Smooth muscle cell (in vitro differentiated cells): ENCODE measurements around the gene RASIP1. TPM values are rescaled to one million over a fixed set of nuclear protein-coding genes. Genes with fewer than 3 reads are reported as not detected.
"Not testable (repeated sequence)": the region's sequence is repeated elsewhere in the genome, so short reads cannot be mapped to it uniquely, and the experiment has no call there.

Experiments used
- DNase-seq: peaks from one replicate; lab custom pipeline; 2025; ENCODE audit not compliant: unreplicated experiment; lab: John Stamatoyannopoulos, UW
- H2AFZ ChIP-seq: fragments of 200-600 bp; sonication (generic); 2 replicates; pipeline ENCODE4 v1.6.0; 2016; ENCODE audit warnings: antibody characterized with exemption, low read depth, mild to moderate bottlenecking
- H3F3A ChIP-seq: fragments of 200-600 bp; sonication (generic); 2 replicates; pipeline ENCODE4 v1.6.0; 2017; ENCODE audit warnings: antibody characterized with exemption, low read depth
- H3K27ac ChIP-seq: fragments of 200-600 bp; sonication (generic); 2 replicates; pipeline ENCODE4 v1.5.1; 2016; ENCODE audit warnings: low read depth, mild to moderate bottlenecking
- H3K27me3 ChIP-seq: fragments of 200-600 bp; sonication (generic); 2 replicates; pipeline ENCODE4 v1.6.1; 2016; ENCODE audit warnings: low read depth, mild to moderate bottlenecking
- H3K36me3 ChIP-seq: fragments of 200-600 bp; sonication (generic); 2 replicates; pipeline ENCODE4 v1.5.1; 2016; ENCODE audit warnings: low read depth
- H3K4me1 ChIP-seq: fragments of 200-600 bp; sonication (generic); 2 replicates; pipeline ENCODE4 v1.5.1; 2016; ENCODE audit warnings: low read depth
- H3K4me2 ChIP-seq: fragments of 200-600 bp; sonication (generic); 2 replicates; pipeline ENCODE4 v1.6.0; 2016; ENCODE audit warnings: mild to moderate bottlenecking
- H3K4me3 ChIP-seq: fragments of 200-600 bp; sonication (generic); 2 replicates; pipeline ENCODE4 v1.5.1; 2016; ENCODE audit warnings: mild to moderate bottlenecking
- H3K79me2 ChIP-seq: fragments of 200-600 bp; sonication (generic); 2 replicates; pipeline ENCODE4 v1.6.0; 2016; ENCODE audit warnings: low read depth, mild to moderate bottlenecking
- H3K9ac ChIP-seq: fragments of 200-600 bp; sonication (generic); 2 replicates; pipeline ENCODE4 v1.6.0; 2016; ENCODE audit warnings: low read depth
- H3K9me3 ChIP-seq: fragments of 200-600 bp; sonication (generic); replicated peaks from 2 replicates; pipeline ENCODE4 v1.5.1; 2016; ENCODE audit warnings: low read depth
- H4K20me1 ChIP-seq: fragments of 200-600 bp; sonication (generic); 2 replicates; pipeline ENCODE4 v1.6.0; 2016; ENCODE audit warnings: low read depth
- CTCF ChIP-seq: fragments of 200-600 bp; sonication (generic); IDR thresholded peaks from 2 replicates; pipeline ENCODE4 v1.5.1; 2017; ENCODE audit warnings: borderline replicate concordance, mild to moderate bottlenecking, antibody characterized with exemption; ENCODE audit not compliant: insufficient read depth, poor library complexity, severe bottlenecking
- WGBS: methylation state at CpG from one replicate; pipeline ENCODE4 v1.1.7; 2016; ENCODE audit warnings: low lambda C conversion rate; 5-methylcytosine and 5-hydroxymethylcytosine counted together
- polyA plus RNA-seq: library from polyadenylated mRNA; unstranded; fragments of >200 nt; fragmentation: Nextera tagmentation; extraction: Ambion mirVana; gene quantifications from 2 replicates; pipeline ENCODE4 v1.2.1, GENCODE V29; 2016
- total RNA-seq: library from RNA; depleted of rRNA; stranded (reverse); fragments of >200 nt; gene quantifications from 2 replicates; pipeline ENCODE4 v1.2.3, GENCODE V29; 2014

The RASIP1 gene
- total and polyA plus RNA-seq, 2 experiments from 2014 or later = 0.81 to 3.5 TPM

GRCh38 chr19:48768994-48769713 lies 28.7 kb upstream of the RASIP1 start:
- Histone ChIP-seq H3F3A (peaks cover 6% of the 10 kb centered on the region), H3K36me3 (no peaks in the 10 kb centered on the region), H3K9me3 (no peaks in the 10 kb centered on the region), H4K20me1 (no peaks in the 10 kb centered on the region), H3K9ac (no peak overlapping the region), H3K27me3 (no peaks in the 10 kb centered on the region), H3K4me2 (no peak overlapping the region), H2AFZ (no peak overlapping the region), H3K4me1 (no peaks in the 10 kb centered on the region), H3K79me2 (no peaks in the 10 kb centered on the region), H3K27ac (no peak overlapping the region), H3K4me3 (no peak overlapping the region)
- TF ChIP-seq CTCF = no peak
- WGBS = 91% methylated on average over 11 of the region's 11 CpGs
- no peak for DNase-seq

GRCh38 chr19:48768171-48768753 lies 27.9 kb upstream of the RASIP1 start:
- H3K9me3 ChIP-seq, H3F3A ChIP-seq, H3K4me1 ChIP-seq, H3K4me3 ChIP-seq, H3K27ac ChIP-seq, H2AFZ ChIP-seq, H3K36me3 ChIP-seq, DNase-seq, H3K79me2 ChIP-seq, H3K4me2 ChIP-seq, H4K20me1 ChIP-seq, H3K27me3 ChIP-seq, H3K9ac ChIP-seq: not testable (repeated sequence)
- WGBS = 53% methylated on average over 6 of the region's 6 CpGs

- WGBS = 68% methylated on average over 5 of the region's 5 CpGs
- H3K4me2 ChIP-seq, H3K4me1 ChIP-seq, H3K36me3 ChIP-seq, H3F3A ChIP-seq, DNase-seq, H3K9me3 ChIP-seq, H4K20me1 ChIP-seq, H3K79me2 ChIP-seq, H3K27ac ChIP-seq, H3K4me3 ChIP-seq, H3K9ac ChIP-seq, H2AFZ ChIP-seq: not testable (repeated sequence)
- peaks cover 17% of the 10 kb centered on the region for H3K27me3 ChIP-seq
Observed at GRCh38 chr19:48765816-48766215, 25.4 kb upstream of the RASIP1 start.

- H3K9me3 ChIP-seq = no peaks in the 10 kb centered on the region
- 91% methylated on average over 16 of the region's 16 CpGs for WGBS
- H3K27me3 ChIP-seq = peaks cover 17% of the 10 kb centered on the region
- no peak overlapping the region for H3K27ac ChIP-seq
- no peak overlapping the region for H3K9ac ChIP-seq
- H3K79me2 ChIP-seq = no peaks in the 10 kb centered on the region
- TF ChIP-seq CTCF = no peak
- H3K4me1 ChIP-seq = no peaks in the 10 kb centered on the region
- no peaks in the 10 kb centered on the region for H3F3A ChIP-seq
- no peak overlapping the region for H3K4me2 ChIP-seq
- no peak for DNase-seq
- no peak overlapping the region for H2AFZ ChIP-seq
- no peaks in the 10 kb centered on the region for H4K20me1 ChIP-seq
- no peaks in the 10 kb centered on the region for H3K36me3 ChIP-seq
- no peak overlapping the region for H3K4me3 ChIP-seq
Observed at GRCh38 chr19:48760504-48761205, 20.2 kb upstream of the RASIP1 start.
